IMR-90 (cell line): Measurements from ENCODE around the gene SOBP. TPM values are rescaled to one million over a fixed set of nuclear protein-coding genes. Genes with fewer than 3 reads are reported as not detected.

Source experiments
- ATAC-seq: fragments of 200-7000 bp; cut with Tn5 transposase; 2 replicates; pipeline ENCODE4 v1.9.1; 2020; ENCODE audit warnings: low read depth, mild to moderate bottlenecking, moderate library complexity
- BruUV-seq: library from RNA; stranded (reverse); fragments of 400-500 nt; replicated peaks from 2 replicates; lab custom pipeline; 2021; lab: Mats Ljungman, UMichigan
- CTCF ChIA-PET: fragments of 300-600 bp; formaldehyde crosslinking; extraction: SDS; loops from one replicate; lab custom pipeline; 2021; ENCODE audit warnings: antibody characterized with exemption; lab: Yijun Ruan, JAX
- POLR2A ChIA-PET: fragments of 300-600 bp; sonication (Branson Sonifier 250); formaldehyde crosslinking; loops from one replicate; lab custom pipeline; 2022; ENCODE audit warnings: antibody characterized with exemption; ENCODE audit not compliant: unreplicated experiment; lab: Charles Lee
- DNase-seq: peaks from one replicate; pipeline ENCODE4 v3.0.0; 2013
- H2AFZ ChIP-seq: replicated peaks from 2 replicates; pipeline ENCODE3; 2013; ENCODE audit warnings: low read length, mild to moderate bottlenecking; ENCODE audit not compliant: poor library complexity
- H2AK5ac ChIP-seq: 2 replicates; pipeline ENCODE4 v1.6.1; 2013; ENCODE audit warnings: low read depth, low read length, inconsistent platforms
- H2AK9ac ChIP-seq: replicated peaks from 2 replicates; pipeline ENCODE3; 2013; ENCODE audit warnings: mild to moderate bottlenecking, low read depth, low read length, moderate library complexity; ENCODE audit not compliant: poor library complexity
- H2BK120ac ChIP-seq: 2 replicates; pipeline ENCODE4 v1.6.1; 2013; ENCODE audit warnings: low read depth, low read length, inconsistent platforms
- H2BK15ac ChIP-seq: 3 replicates; pipeline ENCODE4 v1.6.1; 2013; ENCODE audit warnings: low read depth, low read length, inconsistent platforms
- H2BK20ac ChIP-seq: 2 replicates; pipeline ENCODE4 v1.6.1; 2013; ENCODE audit warnings: low read depth, mild to moderate bottlenecking, inconsistent platforms, low read length, moderate library complexity
- H2BK5ac ChIP-seq: 2 replicates; pipeline ENCODE4 v1.6.1; 2013; ENCODE audit warnings: mild to moderate bottlenecking, low read depth, low read length, inconsistent platforms; ENCODE audit not compliant: poor library complexity, severe bottlenecking
- H3K14ac ChIP-seq: replicated peaks from 2 replicates; pipeline ENCODE4 v1.6.1; 2013; ENCODE audit warnings: low read depth, low read length, inconsistent platforms
- H3K18ac ChIP-seq: 2 replicates; pipeline ENCODE4 v1.6.1; 2013; ENCODE audit warnings: low read depth, low read length, control low read depth
- H3K23ac ChIP-seq: 2 replicates; pipeline ENCODE4 v1.6.1; 2013; ENCODE audit warnings: low read depth, low read length, inconsistent platforms
- H3K27ac ChIP-seq: 2 replicates; pipeline ENCODE4 v1.5.1; 2013; ENCODE audit warnings: mild to moderate bottlenecking, control low read depth, low read length; ENCODE audit not compliant: insufficient read depth
- H3K27me3 ChIP-seq: 2 replicates; pipeline ENCODE4 v1.6.1; 2013; ENCODE audit warnings: low read length; ENCODE audit not compliant: control insufficient read depth, insufficient read depth
- H3K36me3 ChIP-seq: 2 replicates; pipeline ENCODE4 v1.6.1; 2013; ENCODE audit warnings: low read length, mixed read lengths; ENCODE audit not compliant: control insufficient read depth, insufficient read depth
- H3K4ac ChIP-seq: 2 replicates; pipeline ENCODE4 v1.6.1; 2013; ENCODE audit warnings: low read depth, low read length, inconsistent platforms
- H3K4me1 ChIP-seq: 2 replicates; pipeline ENCODE4 v1.6.1; 2013; ENCODE audit warnings: low read length, mixed read lengths; ENCODE audit not compliant: control insufficient read depth, insufficient read depth
- H3K4me2 ChIP-seq: 2 replicates; pipeline ENCODE4 v1.6.1; 2013; ENCODE audit warnings: low read depth, mild to moderate bottlenecking, control low read depth, low read length, moderate library complexity
- H3K4me3 ChIP-seq: 2 replicates; pipeline ENCODE4 v1.5.1; 2013; ENCODE audit warnings: low read depth, mild to moderate bottlenecking, control low read depth, low read length, moderate library complexity; ENCODE audit not compliant: insufficient read depth
- H3K56ac ChIP-seq: 2 replicates; pipeline ENCODE4 v1.6.1; 2013; ENCODE audit warnings: low read length, inconsistent platforms; ENCODE audit not compliant: insufficient read depth; ENCODE audit errors: extremely low read depth
- H3K79me1 ChIP-seq, 2 experiments: 2 replicates each; pipeline ENCODE4 v1.6.1; 2013; ENCODE audit warnings: low read length in 2 of 2, inconsistent platforms in 1 of 2, low read depth in 1 of 2
- H3K9ac ChIP-seq: 2 replicates; pipeline ENCODE4 v1.6.1; 2013; ENCODE audit warnings: low read depth, low read length, control low read depth
- H3K9me1 ChIP-seq: 2 replicates; pipeline ENCODE4 v1.6.1; 2013; ENCODE audit warnings: low read length, inconsistent platforms; ENCODE audit not compliant: insufficient read depth
- H3K9me3 ChIP-seq: 2 replicates; pipeline ENCODE4 v1.6.1; 2013; ENCODE audit warnings: low read length; ENCODE audit not compliant: control insufficient read depth, insufficient read depth
- H4K20me1 ChIP-seq: 2 replicates; pipeline ENCODE4 v1.6.1; 2013; ENCODE audit warnings: low read length, inconsistent platforms; ENCODE audit not compliant: insufficient read depth
- H4K5ac ChIP-seq: 2 replicates; pipeline ENCODE4 v1.6.1; 2013; ENCODE audit warnings: mild to moderate bottlenecking, low read depth, low read length, control low read depth
- H4K8ac ChIP-seq, 2 experiments: 2 replicates each; pipeline ENCODE4 v1.6.1; 2013; ENCODE audit warnings: low read depth in 2 of 2, low read length in 2 of 2, control low read depth in 1 of 2, inconsistent platforms in 1 of 2
- H4K91ac ChIP-seq: 2 replicates; pipeline ENCODE4 v1.6.1; 2013; ENCODE audit warnings: low read depth, low read length, inconsistent platforms; ENCODE audit not compliant: insufficient read depth
- BHLHE40 ChIP-seq: fragments of 150-350 bp; IDR thresholded peaks from 2 replicates; pipeline ENCODE4 v1.6.1; 2016; ENCODE audit warnings: mild to moderate bottlenecking, low read depth, low read length
- CEBPB ChIP-seq: IDR thresholded peaks from 2 replicates; pipeline ENCODE4 v1.6.1; 2012; ENCODE audit warnings: low read depth, low read length, improper control_type of control experiment
- CTCF ChIP-seq: conservative IDR thresholded peaks from 2 replicates; pipeline ENCODE4 v1.5.1; 2012; ENCODE audit warnings: mild to moderate bottlenecking, low read depth, low read length, improper control_type of control experiment
- MAZ ChIP-seq: IDR thresholded peaks from 2 replicates; pipeline ENCODE4 v1.6.1; 2012; ENCODE audit warnings: low read depth, mild to moderate bottlenecking, low read length, improper control_type of control experiment, moderate library complexity, borderline replicate concordance
- MXI1 ChIP-seq: IDR thresholded peaks from 2 replicates; pipeline ENCODE4 v1.6.1; 2012; ENCODE audit warnings: low read depth, mild to moderate bottlenecking, low read length, moderate library complexity, borderline replicate concordance
- NFE2L2 ChIP-seq: fragments of 150-350 bp; IDR thresholded peaks from 2 replicates; pipeline ENCODE4 v1.6.1; 2016; ENCODE audit warnings: low read depth, mild to moderate bottlenecking, low read length
- POLR2A ChIP-seq: IDR thresholded peaks from 2 replicates; pipeline ENCODE4 v1.6.1; 2012; ENCODE audit warnings: mild to moderate bottlenecking, low read depth, low read length
- WGBS, 2 experiments: methylation state at CpG; one replicate each; pipeline versions ENCODE4 v1.1.5 to v1.1.7; 2013; ENCODE audit warnings: missing lambda C conversion rate in 2 of 2; ENCODE audit not compliant: insufficient read length in 1 of 2; ENCODE audit errors: extremely low coverage in 2 of 2; 5-methylcytosine and 5-hydroxymethylcytosine counted together
- dilution Hi-C: fragments of 300-500 bp; cut with HindIII; formaldehyde crosslinking; loops from one replicate; pipeline ENCODE4 v1.14.3; 2018; ENCODE audit warnings: low sequenced_read_pairs; ENCODE audit not compliant: unreplicated experiment
- in situ Hi-C: fragments of 300-500 bp; cut with MboI; formaldehyde crosslinking; loops from 3 replicates; pipeline ENCODE4 v1.14.3; 2019; ENCODE audit warnings: low sequenced_read_pairs, inconsistent platforms, mixed read lengths
- intact Hi-C: fragments of 100-400 bp; cut with micrococcal nuclease; formaldehyde crosslinking; loops from 2 replicates; pipeline ENCODE4 v1.10.0; 2022
- polyA plus RNA-seq, 3 experiments: library from polyadenylated mRNA; depleted of rRNA; stranded (reverse); fragments of >200 nt; gene quantifications; 2 replicates each; pipeline ENCODE4 v1.2.3, GENCODE V29; 2012; ENCODE audit warnings: low replicate concordance in 1 of 3
- total RNA-seq: library from RNA; depleted of rRNA; stranded (reverse); fragments of >200 nt; gene quantifications from 2 replicates; pipeline ENCODE4 v1.2.3, GENCODE V29; 2012

The SOBP gene
- total and polyA plus RNA-seq, 2 of the 4 experiments (the other 2 are of a cell fraction), result 0.60 to 0.72 TPM

- POLR2A ChIA-PET, result no interaction called here
- Histone ChIP-seq H3K18ac (no peak overlapping the region), H3K9me1 (no peaks in the 10 kb centered on the region), H3K79me1 (peaks cover 0 to 6% of the 10 kb centered on the region in 2 experiments; a peak in 1 of 4 replicates), H2AK9ac (peak overlapping the region; percentile 77), H2AK5ac (no peak overlapping the region), H3K14ac (no peak overlapping the region), H3K36me3 (no peaks in the 10 kb centered on the region), H3K27ac (no peak overlapping the region), H3K4me3 (peak overlapping the region; percentile 93), H4K5ac (no peak overlapping the region), H3K4me2 (peak overlapping the region; percentile 98), H3K23ac (peak overlapping the region; percentile 82), H4K20me1 (no peaks in the 10 kb centered on the region), H3K9me3 (no peaks in the 10 kb centered on the region), H3K4ac (no peak overlapping the region), H3K9ac (peak overlapping the region; percentile 54; the same call in 1 of the 2 replicates), H2BK120ac (no peak overlapping the region), H2BK20ac (no peak overlapping the region), H3K4me1 (no peaks in the 10 kb centered on the region; the same call in 1 of the 2 replicates), H4K8ac (no peak overlapping the region), H2BK15ac (no peak overlapping the region), H2AFZ (peak overlapping the region; percentile 93), H3K27me3 (peaks cover 18% of the 10 kb centered on the region), H3K56ac (no peak overlapping the region), H4K91ac (no peak overlapping the region), H2BK5ac (no peak overlapping the region)
- CTCF ChIA-PET, result interaction anchor here (0.8 to 1.5 kb wide), 3 partner anchors 8 to 29 kb away, joined by 3 to 5 read pairs (median 4); partner anchors contain the start of gene PDSS2
- dilution Hi-C loops, result no loop called here
- BruUV-seq, result no TSS peak
- in situ Hi-C loops, result no loop called here
- TF ChIP-seq POLR2A, result no peak
- TF ChIP-seq BHLHE40, result no peak
- TF ChIP-seq NFE2L2, result no peak
- no peak for TF ChIP-seq MXI1
- no peak for TF ChIP-seq CEBPB
- no peak for TF ChIP-seq CTCF
- no peak for TF ChIP-seq MAZ
- ATAC-seq, result no peak
- intact Hi-C loops, result loop anchor here (5.0 kb wide), 1 partner anchor 214 kb away; no protein-coding TSS in a partner anchor
- DNase-seq, result no peak
- 20% methylated on average over 1 of the region's 27 CpGs; no CpG with 5 or more reads in 1 of the 2 experiments for WGBS, 2 experiments
Observed at GRCh38 chr6:107488174-107488874, 1.6 kb upstream of the SOBP start.
